KMS-11 (cell line): Measurements from ENCODE around the gene GJA4.

Source experiments
- H2AFZ ChIP-seq: fragments of 200-600 bp; sonication (generic); 2 replicates; pipeline ENCODE4 v1.6.1; 2016; ENCODE audit warnings: antibody characterized with exemption, mixed run types, low read depth
- H3K27ac ChIP-seq: fragments of 200-600 bp; sonication (generic); 2 replicates; pipeline ENCODE4 v1.6.1; 2016; ENCODE audit warnings: mild to moderate bottlenecking, mixed run types
- H3K27me3 ChIP-seq: fragments of 200-600 bp; sonication (generic); 2 replicates; pipeline ENCODE4 v1.6.1; 2017; ENCODE audit warnings: mild to moderate bottlenecking, low read depth, mixed run types, moderate library complexity; ENCODE audit not compliant: insufficient read depth
- H3K36me3 ChIP-seq: fragments of 200-600 bp; sonication (generic); 2 replicates; pipeline ENCODE4 v1.6.1; 2017; ENCODE audit warnings: mild to moderate bottlenecking, mixed run types; ENCODE audit not compliant: insufficient read depth
- H3K4me1 ChIP-seq: fragments of 200-600 bp; sonication (generic); 2 replicates; pipeline ENCODE4 v1.6.1; 2016; ENCODE audit warnings: mild to moderate bottlenecking, low read depth, mixed run types; ENCODE audit not compliant: poor library complexity, severe bottlenecking
- H3K4me2 ChIP-seq: fragments of 200-600 bp; sonication (generic); 2 replicates; pipeline ENCODE4 v1.7.0; 2016; ENCODE audit warnings: mild to moderate bottlenecking, mixed run types
- H3K4me3 ChIP-seq: fragments of 200-600 bp; sonication (generic); IDR thresholded peaks from 2 replicates; pipeline ENCODE4 v1.6.1; 2017; ENCODE audit warnings: low read depth, low read length, mixed read lengths; ENCODE audit not compliant: insufficient read depth
- H3K79me2 ChIP-seq: fragments of 200-600 bp; sonication (generic); 2 replicates; pipeline ENCODE4 v1.6.1; 2016; ENCODE audit warnings: low read depth, mixed run types; ENCODE audit not compliant: insufficient read depth
- H3K9ac ChIP-seq: fragments of 200-600 bp; sonication (generic); 2 replicates; pipeline ENCODE4 v1.6.1; 2016; ENCODE audit warnings: mild to moderate bottlenecking, mixed run types
- H4K20me1 ChIP-seq: fragments of 200-600 bp; sonication (generic); 2 replicates; pipeline ENCODE4 v1.6.1; 2016; ENCODE audit warnings: mild to moderate bottlenecking, mixed run types; ENCODE audit not compliant: insufficient read depth
- CTCF ChIP-seq: fragments of 200-600 bp; sonication (generic); conservative IDR thresholded peaks from 2 replicates; pipeline ENCODE4 v1.6.1; 2017; ENCODE audit warnings: low read depth, mild to moderate bottlenecking, antibody characterized with exemption, low read length, moderate library complexity, mixed read lengths

The GJA4 gene

GRCh38 chr1:34777519-34778321 lies 15.1 kb upstream of the GJA4 start:
- H3K36me3 ChIP-seq = no peaks in the 10 kb centered on the region
- H3K9ac ChIP-seq = no peak overlapping the region
- H3K4me2 ChIP-seq = no peak overlapping the region
- H3K4me3 ChIP-seq = no peak overlapping the region
- no peak for TF ChIP-seq CTCF
- no peak overlapping the region for H3K27ac ChIP-seq
- H3K27me3 ChIP-seq = no peaks in the 10 kb centered on the region
- H4K20me1 ChIP-seq = no peaks in the 10 kb centered on the region
- no peaks in the 10 kb centered on the region for H3K79me2 ChIP-seq
- no peaks in the 10 kb centered on the region for H3K4me1 ChIP-seq
- no peak overlapping the region for H2AFZ ChIP-seq

- Histone ChIP-seq H3K4me1 (no peaks in the 10 kb centered on the region), H3K9ac (no peak overlapping the region), H4K20me1 (no peaks in the 10 kb centered on the region), H3K79me2 (no peaks in the 10 kb centered on the region), H3K27me3 (no peaks in the 10 kb centered on the region), H3K4me3 (no peak overlapping the region), H3K4me2 (no peak overlapping the region), H3K36me3 (no peaks in the 10 kb centered on the region), H2AFZ (no peak overlapping the region), H3K27ac (no peak overlapping the region)
- no peak for TF ChIP-seq CTCF
Measured at GRCh38 chr1:34778381-34778780, 14.4 kb upstream of the GJA4 start.

GRCh38 chr1:34779005-34779404 lies 13.8 kb upstream of the GJA4 start:
- no peak overlapping the region for H3K4me2 ChIP-seq
- no peaks in the 10 kb centered on the region for H3K4me1 ChIP-seq
- no peak overlapping the region for H3K4me3 ChIP-seq
- no peak for TF ChIP-seq CTCF
- H3K27ac ChIP-seq = no peak overlapping the region
- no peak overlapping the region for H3K9ac ChIP-seq
- H3K27me3 ChIP-seq = no peaks in the 10 kb centered on the region
- no peaks in the 10 kb centered on the region for H3K36me3 ChIP-seq
- no peaks in the 10 kb centered on the region for H3K79me2 ChIP-seq
- H2AFZ ChIP-seq = no peak overlapping the region
- no peaks in the 10 kb centered on the region for H4K20me1 ChIP-seq

- no peak overlapping the region for H3K27ac ChIP-seq
- no peaks in the 10 kb centered on the region for H3K79me2 ChIP-seq
- H3K4me1 ChIP-seq = no peaks in the 10 kb centered on the region
- TF ChIP-seq CTCF = no peak
- H2AFZ ChIP-seq = no peak overlapping the region
- no peaks in the 10 kb centered on the region for H3K36me3 ChIP-seq
- H3K4me2 ChIP-seq = no peak overlapping the region
- H3K9ac ChIP-seq = no peak overlapping the region
- no peaks in the 10 kb centered on the region for H3K27me3 ChIP-seq
- H4K20me1 ChIP-seq = no peaks in the 10 kb centered on the region
- H3K4me3 ChIP-seq = no peak overlapping the region
Measured at GRCh38 chr1:34779526-34779925, 13.3 kb upstream of the GJA4 start.
